HFF-Myc (cell line): ENCODE data around the gene RAPGEF1.

Experiments
- DNase-seq: peaks from one replicate; pipeline ENCODE4 v3.0.0-alpha.2; 2011; ENCODE audit warnings: low read depth; ENCODE audit errors: extremely low read depth
- H3K4me3 ChIP-seq: replicated peaks from 2 replicates; pipeline ENCODE4 v1.5.1; 2011; ENCODE audit warnings: low read depth, mild to moderate bottlenecking, control low read depth, low read length
- CTCF ChIP-seq: IDR thresholded peaks from 2 replicates; pipeline ENCODE4 v1.5.1; 2012; ENCODE audit warnings: mild to moderate bottlenecking, low read depth, low read length, control low read depth; ENCODE audit errors: missing control alignments

The RAPGEF1 gene

GRCh38 chr9:131624636-131625507 is 115.0 kb downstream of the RAPGEF1 start:
- DNase-seq, result no peak
- no peak for TF ChIP-seq CTCF
- no peak overlapping the region for H3K4me3 ChIP-seq

- no peak overlapping the region for H3K4me3 ChIP-seq
- no peak for DNase-seq
- no peak for TF ChIP-seq CTCF
Observed at GRCh38 chr9:131623655-131624330, 116.1 kb downstream of the RAPGEF1 start.

GRCh38 chr9:131622523-131622922 is 117.4 kb downstream of the RAPGEF1 start:
- no peak overlapping the region for H3K4me3 ChIP-seq
- no peak for TF ChIP-seq CTCF
- DNase-seq, result no peak

GRCh38 chr9:131621551-131622358 is 118.1 kb downstream of the RAPGEF1 start:
- H3K4me3 ChIP-seq, result no peak overlapping the region
- no peak for DNase-seq
- TF ChIP-seq CTCF, result no peak

GRCh38 chr9:131620764-131621520 is 118.9 kb downstream of the RAPGEF1 start:
- H3K4me3 ChIP-seq, result no peak overlapping the region
- no peak for DNase-seq
- TF ChIP-seq CTCF, result no peak

GRCh38 chr9:131619680-131620079 is 120.2 kb downstream of the RAPGEF1 start:
- no peak overlapping the region for H3K4me3 ChIP-seq
- DNase-seq, result no peak
- no peak for TF ChIP-seq CTCF
